Esophagus squamous epithelium (tissue), 5 donors: ENCODE results near the gene DYNLL1. TPM values are rescaled to one million over a fixed set of nuclear protein-coding genes. Genes with fewer than 3 reads are reported as not detected.

Experiments
- DNase-seq: peaks from one replicate; lab custom pipeline; 2025; lab: John Stamatoyannopoulos, UW
- H3K27ac ChIP-seq, 4 donors: fragments of 200-600 bp; sonication (generic); one replicate each; pipeline ENCODE4 v1.5.1; 2016 to 2019; ENCODE audit warnings: mild to moderate bottlenecking in 1 of 4
- H3K27me3 ChIP-seq, 4 donors: fragments of 200-600 bp; sonication (generic); 1 replicate in 3 of 4; 2 replicates in 1 of 4; pipeline versions ENCODE4 v1.5.1 to v1.6.0; 2017 to 2021; ENCODE audit warnings: antibody characterized with exemption in 1 of 4
- H3K36me3 ChIP-seq, 3 donors: fragments of 200-600 bp; sonication (generic); one replicate each; pipeline ENCODE4 v1.5.1; 2016 to 2019
- H3K4me1 ChIP-seq, 3 donors: fragments of 200-600 bp; sonication (generic); one replicate each; pipeline ENCODE4 v1.5.1; 2017 to 2019
- H3K4me3 ChIP-seq, 4 donors: fragments of 200-600 bp; sonication (generic); 1 replicate in 3 of 4; 2 replicates in 1 of 4; pipeline ENCODE4 v1.5.1; 2016 to 2019; ENCODE audit warnings: mild to moderate bottlenecking in 2 of 4, moderate library complexity in 1 of 4
- H3K9me3 ChIP-seq, 3 donors: fragments of 200-600 bp; sonication (generic); one replicate each; pipeline ENCODE4 v1.5.1; 2016 to 2019
- CTCF ChIP-seq, 6 experiments: fragments of 450-650 bp in 4 of 6; fragments of 200-600 bp in 2 of 6; sonication (generic) in 2 of 6; IDR thresholded peaks; one replicate each; pipeline ENCODE4 v1.5.1; 2016 to 2019; ENCODE audit warnings: antibody characterized with exemption in 6 of 6, mild to moderate bottlenecking in 4 of 6, moderate library complexity in 4 of 6
- POLR2A ChIP-seq, 4 donors: fragments of 450-650 bp; IDR thresholded peaks; one replicate each; pipeline ENCODE4 v1.6.1; 2017; ENCODE audit warnings: antibody characterized with exemption in 4 of 4, mild to moderate bottlenecking in 4 of 4, moderate library complexity in 3 of 4
- WGBS, 2 donors: methylation state at CpG; one replicate each; pipeline ENCODE4 v1.1.5; 2018; 5-methylcytosine and 5-hydroxymethylcytosine counted together
- intact Hi-C: fragments of 100-400 bp; cut with DNase I; formaldehyde crosslinking; loops from one replicate; pipeline ENCODE4 v1.15.0; 2022
- total RNA-seq, 4 donors: library from RNA; depleted of rRNA; stranded (reverse); fragments of >200 nt; gene quantifications; one replicate each; pipeline ENCODE4 v1.1.0, GENCODE V29; 2016
- donor health status: DM: yes; HTN: yes; CAD: no.

Gene DYNLL1
- total RNA-seq, 4 donors from 2014 or later: 368 to 605 (median 490) TPM

- H3K36me3 ChIP-seq: peaks cover 0 to 9% (median 0%) of the 10 kb centered on the region in 3 donors
- no peak for TF ChIP-seq POLR2A (IDR thresholded peaks at IDR 0.05)
- TF ChIP-seq CTCF (IDR thresholded peaks at IDR 0.05): no peak
- intact Hi-C loops: no loop called here
- H3K4me3 ChIP-seq: peak overlapping the region; percentile 63 to 90 (median 74)
- no peaks in the 10 kb centered on the region for H3K27me3 ChIP-seq
- DNase-seq: peak; percentile 12
- WGBS, 2 donors: 2 to 3% methylated on average over 12 to 16 of the region's 52 CpGs
- peak overlapping the region; percentile 91 to 97 (median 95) for H3K27ac ChIP-seq
- peaks cover 43 to 55% (median 45%) of the 10 kb centered on the region in 3 donors for H3K4me1 ChIP-seq
- no peaks in the 10 kb centered on the region for H3K9me3 ChIP-seq
Observed at GRCh38 chr12:120534703-120535655, 39.1 kb downstream of the DYNLL1 start.

- 41 to 45% methylated on average over 13 of the region's 13 CpGs for WGBS, 2 donors
Observed at GRCh38 chr12:120536064-120536791, 40.3 kb downstream of the DYNLL1 start.

GRCh38 chr12:120537856-120538220, 41.9 kb downstream of the DYNLL1 start:
- DNase-seq: no peak
- TF ChIP-seq CTCF (IDR thresholded peaks at IDR 0.05) (no peak), POLR2A (IDR thresholded peaks at IDR 0.05) (no peak)
- 30 to 38% methylated on average over 4 of the region's 4 CpGs for WGBS, 2 donors
- intact Hi-C loops: no loop called here
- H3K36me3 ChIP-seq: peaks cover 0 to 37% (median 0%) of the 10 kb centered on the region in 3 donors
- no peaks in the 10 kb centered on the region for H3K9me3 ChIP-seq
- peak overlapping the region in 3 of 4 donors; percentile 63 to 82 (median 67) for H3K4me3 ChIP-seq
- H3K27me3 ChIP-seq: no peaks in the 10 kb centered on the region
- peaks cover 44 to 77% (median 60%) of the 10 kb centered on the region in 3 donors for H3K4me1 ChIP-seq
- H3K27ac ChIP-seq: peak overlapping the region; percentile 71 to 97 (median 86)

More at GRCh38 chr12:120536064-120536791, 40.3 kb downstream of the DYNLL1 start:
- no peak for DNase-seq
- H3K4me1 ChIP-seq: peaks cover 44 to 60% (median 55%) of the 10 kb centered on the region in 3 donors
- TF ChIP-seq POLR2A (IDR thresholded peaks at IDR 0.05): no peak
- TF ChIP-seq CTCF (IDR thresholded peaks at IDR 0.05): no peak
- H3K9me3 ChIP-seq: no peaks in the 10 kb centered on the region
- H3K27ac ChIP-seq: peak overlapping the region; percentile 82 to 97 (median 94)
- H3K27me3 ChIP-seq: no peaks in the 10 kb centered on the region
- peak overlapping the region; percentile 63 to 90 (median 74) for H3K4me3 ChIP-seq
- peaks cover 0 to 21% (median 0%) of the 10 kb centered on the region in 3 donors for H3K36me3 ChIP-seq
- intact Hi-C loops: no loop called here

GRCh38 chr12:120538281-120539156, 42.6 kb downstream of the DYNLL1 start:
- DNase-seq: no peak
- H3K4me3 ChIP-seq: peak overlapping the region in 3 of 4 donors; percentile 63 to 82 (median 67)
- H3K36me3 ChIP-seq: peaks cover 0 to 44% (median 4%) of the 10 kb centered on the region in 3 donors
- no peaks in the 10 kb centered on the region for H3K27me3 ChIP-seq
- intact Hi-C loops: no loop called here
- H3K27ac ChIP-seq: peak overlapping the region; percentile 71 to 97 (median 86)
- TF ChIP-seq CTCF (IDR thresholded peaks at IDR 0.05) (no peak), POLR2A (IDR thresholded peaks at IDR 0.05) (no peak)
- 11 to 17% methylated on average over 6 of the region's 6 CpGs for WGBS, 2 donors
- no peaks in the 10 kb centered on the region for H3K9me3 ChIP-seq
- H3K4me1 ChIP-seq: peaks cover 44 to 82% (median 64%) of the 10 kb centered on the region in 3 donors
